GM19025 (cell line): ENCODE data around the gene STARD7.
"Not testable (repeated sequence)": the region's sequence is repeated elsewhere in the genome, so short reads cannot be mapped to it uniquely, and the experiment has no call there.

Source experiments
- ATAC-seq: cut with Tn5 transposase; IDR thresholded peaks from one replicate; pipeline ENCODE4 v1.9.1; 2021; ENCODE audit warnings: mild to moderate bottlenecking, low read depth, moderate library complexity; ENCODE audit not compliant: unreplicated experiment

Gene STARD7

GRCh38 chr2:96208143-96209010 lies at the start of gene STARD7:
Gene STARD7, minus strand, starts transcription at chr2:96208827. Its CDS starts 393 bp downstream, at chr2:96208434.
- ATAC-seq, result peak; percentile 87

- ATAC-seq, result not testable (repeated sequence)
Observed at GRCh38 chr2:96257744-96258143, 49.1 kb upstream of the STARD7 start.

GRCh38 chr2:96256611-96257113 lies 48.0 kb upstream of the STARD7 start:
- no peak for ATAC-seq

- no peak for ATAC-seq
Observed at GRCh38 chr2:96254571-96254970, 45.9 kb upstream of the STARD7 start.

GRCh38 chr2:96253006-96253405 lies 44.4 kb upstream of the STARD7 start:
- ATAC-seq, result no peak

GRCh38 chr2:96252526-96252925 lies 43.9 kb upstream of the STARD7 start:
- ATAC-seq, result no peak

- ATAC-seq, result no peak
Observed at GRCh38 chr2:96251721-96252292, 43.2 kb upstream of the STARD7 start.

GRCh38 chr2:96250188-96250587 lies 41.6 kb upstream of the STARD7 start:
- no peak for ATAC-seq

- ATAC-seq, result no peak
Observed at GRCh38 chr2:96249654-96250053, 41.0 kb upstream of the STARD7 start.

GRCh38 chr2:96248624-96249023 lies 40.0 kb upstream of the STARD7 start:
- no peak for ATAC-seq

- ATAC-seq, result no peak
Observed at GRCh38 chr2:96247896-96248295, 39.3 kb upstream of the STARD7 start.

- ATAC-seq, result no peak
Observed at GRCh38 chr2:96247009-96247408, 38.4 kb upstream of the STARD7 start.

- ATAC-seq, result no peak
Observed at GRCh38 chr2:96245609-96246390, 37.2 kb upstream of the STARD7 start.

GRCh38 chr2:96243843-96244242 lies 35.2 kb upstream of the STARD7 start:
- ATAC-seq, result no peak

- peak; percentile 76 for ATAC-seq
Observed at GRCh38 chr2:96241900-96242611, 33.4 kb upstream of the STARD7 start.

- no peak for ATAC-seq
Observed at GRCh38 chr2:96241227-96241626, 32.6 kb upstream of the STARD7 start.

GRCh38 chr2:96240341-96241038 lies 31.9 kb upstream of the STARD7 start:
- ATAC-seq, result no peak

- ATAC-seq, result no peak
Observed at GRCh38 chr2:96239745-96240264, 31.2 kb upstream of the STARD7 start.

GRCh38 chr2:96239091-96239490 lies 30.5 kb upstream of the STARD7 start:
- ATAC-seq, result no peak

GRCh38 chr2:96238266-96238665 lies 29.6 kb upstream of the STARD7 start:
- ATAC-seq, result no peak
